Measurements from ENCODE around the gene INPP5E. TPM values are rescaled to one million over a fixed set of nuclear protein-coding genes. Genes with fewer than 3 reads are reported as not detected.

INPP5E gene
- total and polyA plus RNA-seq, 3 donors from 2014 or later, result 22.1 to 38.0 (median 32.2) TPM

DNA sequence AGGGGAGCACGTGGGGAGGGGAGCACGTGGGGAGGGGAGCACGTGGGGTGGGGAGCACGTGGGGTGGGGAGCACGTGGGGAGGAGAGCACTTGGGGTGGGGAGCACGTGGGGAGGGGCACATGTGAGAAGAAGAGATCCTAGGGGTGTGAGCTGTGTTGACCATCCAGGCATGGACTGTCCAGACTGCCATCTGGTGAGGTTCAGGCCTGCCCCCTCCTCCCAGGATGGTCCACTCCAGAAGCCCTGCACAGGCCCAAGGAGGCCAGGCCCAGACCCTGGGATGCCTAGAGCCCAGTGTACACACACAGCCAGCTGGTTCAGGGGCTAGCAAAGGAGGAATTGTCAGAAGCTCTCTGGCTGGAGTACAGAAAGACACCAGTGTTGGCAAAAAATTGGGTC lies 42.0 kb downstream of the INPP5E start:
- Histone ChIP-seq H3K27ac (no peak overlapping the region), H3K9me3 (no peaks in the 10 kb centered on the region), H3K4me3 (no peak overlapping the region), H3K4me1 (peaks cover 13% of the 10 kb centered on the region), H3K27me3 (no peaks in the 10 kb centered on the region), H3K36me3 (ENCODE audit: low read depth, missing control alignments) (no peaks in the 10 kb centered on the region)
- WGBS, 2 donors, result 69 to 73% methylated on average over 6 of the region's 6 CpGs
- no peak for DNase-seq
- intact Hi-C loops (cut with DNase I; ENCODE audit: low total_unique reads), result no loop called here
- no peak for TF ChIP-seq POLR2A (IDR thresholded peaks at IDR 0.05)
- TF ChIP-seq, protein P1, sequence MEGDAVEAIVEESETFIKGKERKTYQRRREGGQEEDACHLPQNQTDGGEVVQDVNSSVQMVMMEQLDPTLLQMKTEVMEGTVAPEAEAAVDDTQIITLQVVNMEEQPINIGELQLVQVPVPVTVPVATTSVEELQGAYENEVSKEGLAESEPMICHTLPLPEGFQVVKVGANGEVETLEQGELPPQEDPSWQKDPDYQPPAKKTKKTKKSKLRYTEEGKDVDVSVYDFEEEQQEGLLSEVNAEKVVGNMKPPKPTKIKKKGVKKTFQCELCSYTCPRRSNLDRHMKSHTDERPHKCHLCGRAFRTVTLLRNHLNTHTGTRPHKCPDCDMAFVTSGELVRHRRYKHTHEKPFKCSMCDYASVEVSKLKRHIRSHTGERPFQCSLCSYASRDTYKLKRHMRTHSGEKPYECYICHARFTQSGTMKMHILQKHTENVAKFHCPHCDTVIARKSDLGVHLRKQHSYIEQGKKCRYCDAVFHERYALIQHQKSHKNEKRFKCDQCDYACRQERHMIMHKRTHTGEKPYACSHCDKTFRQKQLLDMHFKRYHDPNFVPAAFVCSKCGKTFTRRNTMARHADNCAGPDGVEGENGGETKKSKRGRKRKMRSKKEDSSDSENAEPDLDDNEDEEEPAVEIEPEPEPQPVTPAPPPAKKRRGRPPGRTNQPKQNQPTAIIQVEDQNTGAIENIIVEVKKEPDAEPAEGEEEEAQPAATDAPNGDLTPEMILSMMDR (IDR thresholded peaks at IDR 0.05), result no peak

DNA sequence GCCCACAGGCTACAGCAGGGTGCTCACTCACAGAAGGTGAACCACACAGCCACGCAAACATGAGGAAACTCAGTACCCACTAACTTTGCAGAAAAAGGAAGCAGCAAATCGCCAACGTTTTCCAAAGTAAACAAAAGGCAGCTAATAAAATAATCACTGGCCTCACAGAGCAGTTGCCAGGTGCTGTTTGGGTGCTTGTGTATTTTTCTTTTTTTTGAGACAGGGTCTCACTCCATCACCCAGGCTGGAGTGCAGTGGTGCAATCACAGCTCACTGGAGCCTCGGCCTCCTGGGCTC lies 43.5 kb downstream of the INPP5E start:
- WGBS, 2 donors, result 86 to 94% methylated on average over 4 of the region's 4 CpGs
- DNase-seq, result no peak
- peaks cover 13% of the 10 kb centered on the region for H3K4me1 ChIP-seq
- no peaks in the 10 kb centered on the region for H3K9me3 ChIP-seq
- no peaks in the 10 kb centered on the region for H3K27me3 ChIP-seq
- intact Hi-C loops (cut with DNase I; ENCODE audit: low total_unique reads), result no loop called here
- no peak overlapping the region for H3K27ac ChIP-seq
- TF ChIP-seq, protein P1 (IDR thresholded peaks at IDR 0.05), result no peak
- no peak for TF ChIP-seq POLR2A (IDR thresholded peaks at IDR 0.05)
- H3K4me3 ChIP-seq, result no peak overlapping the region
- H3K36me3 ChIP-seq (ENCODE audit: low read depth, missing control alignments), result no peaks in the 10 kb centered on the region

- intact Hi-C loops (cut with DNase I; ENCODE audit: low total_unique reads), result no loop called here
- TF ChIP-seq POLR2A (IDR thresholded peaks at IDR 0.05), result no peak
- TF ChIP-seq, protein P1 (IDR thresholded peaks at IDR 0.05), result no peak
- DNase-seq, result no peak
- H3K36me3 ChIP-seq (ENCODE audit: low read depth, missing control alignments), result no peaks in the 10 kb centered on the region
- no peak overlapping the region for H3K27ac ChIP-seq
- H3K27me3 ChIP-seq, result no peaks in the 10 kb centered on the region
- peaks cover 11% of the 10 kb centered on the region for H3K4me1 ChIP-seq
- 87 to 89% methylated on average over 13 to 25 of the region's 26 CpGs for WGBS, 2 donors
- no peaks in the 10 kb centered on the region for H3K9me3 ChIP-seq
- H3K4me3 ChIP-seq, result no peak overlapping the region
Measured at GRCh38 chr9:136395345-136396218, 44.1 kb downstream of the INPP5E start.

DNA sequence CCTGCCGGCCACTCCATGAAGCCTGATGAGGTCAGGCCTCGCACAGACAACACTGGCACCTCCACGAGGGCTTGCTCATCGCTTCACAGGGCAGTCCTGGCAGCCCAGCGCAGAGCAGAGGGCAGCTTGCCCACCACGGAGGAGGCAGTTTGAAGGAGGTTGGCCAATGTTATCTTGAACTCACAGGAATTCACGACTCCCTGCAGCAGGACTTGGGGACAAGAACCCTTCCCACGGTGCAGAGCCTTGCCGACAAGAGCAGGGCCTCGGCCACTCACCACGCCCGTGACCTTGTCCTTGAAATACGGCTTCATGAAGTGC lies 44.7 kb downstream of the INPP5E start:
- no peak for TF ChIP-seq POLR2A (IDR thresholded peaks at IDR 0.05)
- TF ChIP-seq, protein P1 (IDR thresholded peaks at IDR 0.05), result no peak
- Histone ChIP-seq H3K27ac (no peak overlapping the region), H3K4me3 (no peak overlapping the region), H3K4me1 (peaks cover 8% of the 10 kb centered on the region), H3K36me3 (ENCODE audit: low read depth, missing control alignments) (no peaks in the 10 kb centered on the region), H3K27me3 (no peaks in the 10 kb centered on the region), H3K9me3 (no peaks in the 10 kb centered on the region)
- no peak for DNase-seq
- intact Hi-C loops (cut with DNase I; ENCODE audit: low total_unique reads), result no loop called here
- 81 to 84% methylated on average over 13 of the region's 13 CpGs for WGBS, 2 donors
